ENCODE results near the gene NKX6-2.
"Not testable (repeated sequence)": the region's sequence is repeated elsewhere in the genome, so short reads cannot be mapped to it uniquely, and the experiment has no call there.

NKX6-2 gene

GRCh38 chr10:132743196-132743924 lies 42.6 kb downstream of the NKX6-2 start:
- in situ Hi-C loops (cut with MboI; ENCODE audit: low sequenced_read_pairs), result not testable (repeated sequence)

GRCh38 chr10:132742837-132743194 lies 43.1 kb downstream of the NKX6-2 start:
- in situ Hi-C loops (cut with MboI; ENCODE audit: low sequenced_read_pairs), result no loop called here

- in situ Hi-C loops (cut with MboI; ENCODE audit: low sequenced_read_pairs), result no loop called here
Measured at GRCh38 chr10:132742167-132742836, 43.6 kb downstream of the NKX6-2 start.

GRCh38 chr10:132740588-132740987 lies 45.4 kb downstream of the NKX6-2 start:
- in situ Hi-C loops (cut with MboI; ENCODE audit: low sequenced_read_pairs), result no loop called here

GRCh38 chr10:132739225-132739613 lies 46.7 kb downstream of the NKX6-2 start:
- in situ Hi-C loops (cut with MboI; ENCODE audit: low sequenced_read_pairs), result no loop called here

GRCh38 chr10:132738454-132739224 lies 47.3 kb downstream of the NKX6-2 start:
- in situ Hi-C loops (cut with MboI; ENCODE audit: low sequenced_read_pairs), result no loop called here

GRCh38 chr10:132737390-132738048 lies 48.4 kb downstream of the NKX6-2 start:
- in situ Hi-C loops (cut with MboI; ENCODE audit: low sequenced_read_pairs), result no loop called here

- in situ Hi-C loops (cut with MboI; ENCODE audit: low sequenced_read_pairs), result no loop called here
Measured at GRCh38 chr10:132735923-132736391, 50.0 kb downstream of the NKX6-2 start.

GRCh38 chr10:132735341-132735775 lies 50.6 kb downstream of the NKX6-2 start:
- in situ Hi-C loops (cut with MboI; ENCODE audit: low sequenced_read_pairs), result no loop called here

GRCh38 chr10:132733926-132734325 lies 52.0 kb downstream of the NKX6-2 start:
- in situ Hi-C loops (cut with MboI; ENCODE audit: low sequenced_read_pairs), result no loop called here

Data from HL-60/S4 treated with retinoic acid at 250 ng/mL for 4 days and 3 days (cell line).